Medulla oblongata (tissue), 1 donor: Measurements from ENCODE around the gene PPP1R9A.

Source experiments
- DNase-seq: peaks from one replicate; pipeline ENCODE4 v3.0.0-alpha.2; 2015; ENCODE audit errors: extremely low spot score

PPP1R9A gene

DNA sequence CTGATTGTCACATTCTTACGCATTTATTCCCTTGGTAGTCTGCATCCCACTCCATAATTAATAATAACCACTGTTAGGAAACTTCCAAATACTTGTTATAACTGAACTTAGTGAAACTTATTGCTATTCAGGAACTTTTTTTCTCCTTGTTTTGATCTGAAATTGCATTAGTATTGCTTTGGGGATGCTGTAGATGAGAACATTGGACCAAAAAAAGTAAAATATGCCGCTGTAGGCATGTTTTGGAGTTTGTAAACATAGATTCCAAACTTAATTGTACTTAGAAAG is 1.7 kb downstream of the PPP1R9A start:
- DNase-seq = no peak

- no peak for DNase-seq
Observed at GRCh38 chr7:94912085-94912484, 4.7 kb downstream of the PPP1R9A start.

GRCh38 chr7:94913391-94913790 is 6.0 kb downstream of the PPP1R9A start:
- peak; percentile 46 for DNase-seq

- no peak for DNase-seq
Observed at GRCh38 chr7:94921911-94922310, 14.5 kb downstream of the PPP1R9A start.

DNA sequence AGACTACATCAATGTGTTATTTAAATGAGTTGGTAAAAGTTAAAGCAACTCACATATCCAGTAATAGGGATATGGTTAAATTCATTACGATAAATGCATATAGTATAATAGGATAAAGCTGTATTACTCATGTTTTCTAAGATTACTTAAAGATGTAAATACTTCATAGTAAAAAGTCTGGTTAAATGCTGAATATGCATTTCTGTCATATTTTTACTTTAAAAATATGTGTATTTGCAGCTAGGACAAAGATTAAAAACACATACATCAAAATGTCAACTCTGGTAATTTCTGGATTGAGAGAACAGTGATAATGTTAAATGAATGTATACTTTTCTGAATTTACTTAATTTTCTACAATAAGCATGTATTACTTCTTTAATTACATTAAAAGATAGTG is 15.1 kb downstream of the PPP1R9A start:
- DNase-seq = no peak

GRCh38 chr7:94923412-94923811 is 16.0 kb downstream of the PPP1R9A start:
- DNase-seq = no peak

DNA sequence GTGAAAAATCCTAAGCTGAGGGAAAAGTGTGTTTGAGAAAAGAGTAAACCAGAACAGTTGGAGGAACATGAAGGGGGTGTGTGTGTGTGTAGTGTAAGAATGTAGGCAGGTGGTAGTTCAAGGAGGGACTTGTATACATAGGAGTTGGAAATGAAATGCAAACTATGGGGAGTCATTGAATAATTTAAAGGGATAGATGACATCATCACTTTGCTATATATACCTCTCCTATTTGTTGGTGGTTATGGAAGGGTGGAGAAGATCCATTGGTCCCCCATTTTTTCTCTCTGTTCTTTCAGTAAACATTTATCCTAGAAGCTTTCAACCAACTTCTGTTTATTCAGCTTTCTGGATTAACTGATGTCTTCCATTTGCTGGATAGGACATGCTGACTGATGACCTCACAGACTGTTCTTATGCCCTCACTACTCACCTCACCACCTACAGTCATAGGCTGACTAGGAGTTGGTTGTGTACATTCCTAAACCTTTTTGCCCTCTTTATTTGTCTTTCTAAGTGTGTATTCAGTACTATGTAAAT is 20.8 kb downstream of the PPP1R9A start:
- no peak for DNase-seq

DNA sequence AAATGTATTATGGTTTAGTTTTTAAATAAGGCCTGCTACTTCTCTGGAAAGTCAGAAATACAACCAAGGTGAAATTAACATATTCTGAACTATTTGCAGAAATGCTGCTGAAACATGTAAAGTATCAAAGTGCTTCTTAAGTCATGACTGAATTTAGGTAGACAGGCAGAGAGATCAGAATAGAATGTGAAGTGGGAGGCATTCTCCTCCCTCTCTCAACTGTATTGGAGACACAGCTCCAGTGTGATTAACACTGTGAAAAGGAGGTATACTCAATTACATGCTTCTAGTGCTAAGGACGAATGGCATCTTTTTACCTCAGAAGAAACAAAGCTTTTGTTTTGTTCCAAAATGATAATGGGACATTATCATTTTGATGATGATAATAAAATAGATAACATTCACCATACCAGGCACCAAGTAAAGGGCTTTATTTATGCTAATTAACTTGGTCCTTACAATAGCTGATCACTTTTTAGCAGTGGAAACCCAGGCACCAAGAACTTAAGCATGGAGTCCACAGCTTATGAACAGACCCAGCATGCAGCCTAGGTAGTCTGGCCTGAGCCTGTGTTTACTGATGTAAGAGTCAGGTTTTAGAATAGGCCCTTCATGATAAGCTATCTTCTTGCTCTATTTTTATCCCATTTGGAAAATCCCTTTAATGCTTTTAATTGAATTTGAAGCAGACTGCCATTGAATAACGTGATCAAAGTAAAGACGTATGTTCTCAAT is 26.0 kb downstream of the PPP1R9A start:
- DNase-seq = no peak

GRCh38 chr7:94939395-94939794 is 32.0 kb downstream of the PPP1R9A start:
- DNase-seq = no peak

GRCh38 chr7:94940241-94940640 is 32.8 kb downstream of the PPP1R9A start:
- DNase-seq = no peak

DNA sequence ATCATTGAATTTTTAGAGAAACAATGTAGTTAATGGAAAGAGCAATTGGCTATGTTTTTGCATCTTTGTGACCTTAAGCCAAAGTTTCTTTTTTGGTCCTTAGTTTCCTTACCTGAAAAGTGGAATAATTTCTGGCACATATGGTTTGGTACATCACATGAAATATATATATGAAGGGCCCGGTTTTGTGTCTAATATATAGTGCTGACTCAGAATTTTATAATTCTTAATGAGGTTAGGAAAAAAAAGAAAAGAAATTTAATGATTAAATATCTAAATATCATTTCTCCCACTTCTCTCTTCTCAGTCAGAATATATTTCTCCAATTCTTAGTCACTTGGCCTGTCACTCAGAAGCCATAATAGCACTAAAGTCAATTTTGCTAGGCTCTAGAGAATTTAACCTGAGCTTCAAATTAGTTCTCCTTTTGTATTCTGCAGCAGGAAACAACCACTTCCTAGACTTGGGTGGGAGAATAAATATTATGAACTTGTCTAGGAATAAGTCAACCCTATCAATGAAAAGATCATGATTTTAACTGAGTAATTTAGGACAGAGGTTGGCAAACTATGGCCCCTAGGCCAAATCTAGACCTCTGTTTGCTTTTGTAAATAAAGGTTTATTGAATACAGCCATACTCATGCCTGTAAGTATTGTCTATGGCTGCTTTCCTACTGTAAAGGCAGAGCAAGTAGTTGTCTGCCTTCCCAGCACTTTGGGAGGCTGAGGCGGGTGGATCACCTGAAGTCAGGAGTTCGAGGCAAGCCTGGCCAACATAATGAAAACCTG is 34.6 kb downstream of the PPP1R9A start:
- no peak for DNase-seq

DNA sequence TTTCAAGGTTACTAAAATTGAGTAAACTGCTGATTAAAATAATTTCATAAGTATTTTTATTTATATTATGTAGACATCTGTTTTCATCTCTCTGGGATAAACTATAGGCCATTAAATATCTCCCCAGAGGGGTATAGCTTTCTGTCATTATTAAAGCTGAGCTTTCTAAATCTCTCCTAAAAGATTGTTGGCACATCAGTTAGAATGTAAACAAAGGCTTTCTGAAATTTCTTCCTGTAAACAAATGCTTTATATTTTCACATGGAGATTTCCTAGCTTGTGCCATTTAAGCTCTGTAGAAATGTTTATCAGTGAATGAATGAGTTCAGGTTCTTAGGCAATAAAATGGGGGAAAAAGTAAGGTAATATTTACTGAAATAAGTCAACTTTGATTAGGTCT is 35.7 kb downstream of the PPP1R9A start:
- no peak for DNase-seq

DNA sequence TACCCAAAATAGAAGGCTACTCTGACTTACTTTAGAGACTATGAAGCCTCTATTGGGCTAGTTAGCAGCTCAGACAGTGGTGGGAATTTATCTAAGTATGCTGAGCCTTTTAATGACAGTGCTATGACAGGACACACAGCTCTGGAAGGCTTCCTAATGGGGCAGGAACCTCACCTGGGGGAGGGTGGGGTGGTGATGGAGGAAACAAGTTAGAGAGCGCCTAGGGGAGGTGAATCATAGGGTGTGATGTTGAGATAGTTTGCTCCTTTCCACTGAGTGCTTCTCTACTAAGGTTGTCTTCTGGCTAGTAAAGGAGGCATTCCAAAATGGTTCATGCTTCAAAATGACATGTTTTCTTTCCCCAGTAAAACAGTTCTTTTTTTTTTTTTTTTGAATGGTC is 42.1 kb downstream of the PPP1R9A start:
- no peak for DNase-seq

DNA sequence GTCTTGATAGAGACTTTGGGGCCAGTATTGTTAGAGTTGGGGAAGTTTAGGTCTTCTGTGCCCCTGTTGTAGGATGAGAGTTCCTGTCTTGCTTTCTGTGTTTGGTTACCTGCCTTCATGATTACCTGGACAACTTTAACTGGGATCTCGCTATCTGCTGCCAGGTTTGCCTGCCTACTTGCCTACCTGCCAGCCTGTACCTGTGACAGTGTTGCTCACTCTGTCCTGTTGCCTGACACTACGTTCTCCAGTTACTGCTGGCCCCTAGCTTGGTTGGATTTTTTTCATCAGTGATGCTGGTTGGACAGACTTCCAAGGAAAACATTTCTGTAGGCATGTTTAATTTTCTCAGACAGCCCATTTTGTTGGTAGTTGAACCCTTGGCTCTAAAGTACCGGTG is 48.4 kb downstream of the PPP1R9A start:
- DNase-seq = no peak

GRCh38 chr7:94957061-94957460 is 49.7 kb downstream of the PPP1R9A start:
- no peak for DNase-seq

DNA sequence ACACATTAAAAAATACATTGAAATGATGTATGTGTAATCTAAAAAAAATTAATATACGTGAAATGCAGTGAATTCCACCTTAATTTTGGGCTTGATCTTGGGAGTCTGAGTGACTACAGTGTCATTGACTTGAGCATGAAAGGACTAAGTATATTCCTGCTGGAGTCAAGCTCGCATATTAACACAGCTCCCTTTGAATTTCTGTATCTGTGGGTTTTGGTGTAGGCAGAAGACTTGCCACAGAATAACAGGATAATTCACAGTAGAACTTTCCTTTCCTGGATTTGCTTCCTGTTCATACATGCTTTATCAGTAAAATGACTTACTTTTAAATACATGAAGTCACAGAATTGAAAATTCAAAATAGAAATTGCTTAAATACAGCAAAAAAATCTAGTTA is 55.3 kb downstream of the PPP1R9A start:
- DNase-seq = peak; percentile 44

DNA sequence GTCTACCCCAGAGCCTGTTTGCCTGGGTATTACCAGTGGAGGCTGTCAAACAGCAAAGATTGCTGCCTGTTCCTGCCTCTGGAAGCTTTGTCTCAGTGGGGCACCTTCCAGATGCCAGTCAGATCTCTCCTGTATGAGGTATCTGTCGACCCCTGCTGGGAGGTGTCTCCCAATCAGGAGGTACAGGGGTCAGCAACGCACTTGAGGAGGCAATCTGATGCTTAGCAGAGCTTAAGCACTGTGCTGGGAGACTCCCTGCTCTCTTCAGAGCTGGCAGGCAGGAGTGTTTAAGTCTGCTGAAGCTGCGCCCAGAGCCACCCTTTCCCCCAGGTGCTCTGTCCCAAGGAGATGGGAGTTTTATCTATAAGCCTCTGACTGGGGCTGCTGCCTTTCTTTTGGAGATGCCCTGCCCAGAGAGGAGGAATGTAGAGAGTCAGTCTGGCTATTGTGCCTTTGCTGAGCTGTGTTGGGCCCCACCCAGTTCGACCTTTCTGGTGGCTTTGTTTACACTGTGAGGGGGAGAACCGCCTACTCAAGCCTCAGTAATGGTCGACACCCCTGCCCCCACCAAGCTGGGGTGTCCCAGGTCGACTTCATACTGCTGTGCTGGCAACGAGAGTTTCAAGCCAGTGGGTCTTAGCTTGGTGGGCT is 62.2 kb downstream of the PPP1R9A start:
- no peak for DNase-seq

DNA sequence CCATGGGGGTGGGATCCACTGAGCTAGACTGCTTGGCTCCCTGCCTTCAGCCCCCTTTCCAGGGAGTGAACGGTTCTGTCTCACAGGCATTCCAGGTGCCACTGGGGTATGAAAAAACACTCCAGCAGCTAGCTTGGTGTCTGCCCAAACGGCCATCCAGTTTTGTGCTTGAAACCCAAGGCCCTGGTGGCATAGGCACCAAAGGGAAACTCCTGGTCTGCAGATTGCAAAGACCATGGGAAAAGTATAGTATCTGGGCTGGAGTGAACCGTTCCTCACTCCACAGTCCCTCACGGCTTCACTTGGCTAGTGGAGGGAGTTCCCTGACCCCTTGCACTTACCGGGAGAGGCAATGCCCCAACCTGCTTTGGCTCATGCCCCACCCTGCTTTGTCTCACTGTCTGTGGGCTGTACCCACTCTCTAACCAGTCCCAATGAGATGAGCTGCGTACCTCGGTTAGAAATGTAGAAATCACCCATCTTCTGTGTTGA is 62.7 kb downstream of the PPP1R9A start:
- no peak for DNase-seq

GRCh38 chr7:94971051-94971867 is 63.9 kb downstream of the PPP1R9A start:
- no peak for DNase-seq

DNA sequence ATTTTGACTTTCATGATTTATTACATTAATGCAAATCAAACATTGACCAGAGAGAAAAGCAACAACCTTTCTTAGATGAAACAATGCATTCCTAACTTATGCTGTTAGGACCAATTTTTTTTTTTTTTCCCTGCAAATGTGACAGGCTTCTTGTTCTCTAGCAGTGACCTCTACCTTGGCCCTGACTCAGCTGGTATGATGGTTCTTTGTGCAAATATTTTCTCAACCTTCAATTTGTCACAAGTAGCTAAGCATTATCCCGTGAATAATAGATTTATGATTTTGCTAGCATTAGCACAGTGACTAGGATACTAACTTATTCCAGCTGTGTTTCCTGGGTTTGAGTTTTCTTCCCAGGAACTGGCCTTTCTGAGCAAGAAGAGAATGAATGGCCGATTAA is 64.9 kb downstream of the PPP1R9A start:
- no peak for DNase-seq

DNA sequence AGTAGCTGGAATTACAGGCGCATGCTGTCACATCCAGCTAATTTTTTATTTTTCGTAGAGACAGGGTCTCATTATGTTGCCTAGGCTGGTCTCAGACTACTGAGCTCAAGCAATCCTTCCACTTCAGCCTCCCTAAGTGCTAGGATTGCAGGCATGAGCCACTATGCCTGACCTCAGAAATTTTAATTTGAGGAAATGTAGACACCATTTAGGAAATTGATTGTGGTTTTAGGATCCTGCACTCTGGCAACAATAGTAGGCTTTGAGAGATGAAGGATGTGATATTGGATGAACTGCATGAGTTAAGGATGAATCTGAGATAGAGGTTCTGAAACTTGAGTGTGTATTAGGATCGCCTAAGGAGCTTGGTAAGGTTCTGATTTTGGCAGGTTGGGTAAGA is 66.5 kb downstream of the PPP1R9A start:
- no peak for DNase-seq

GRCh38 chr7:94974423-94974822 is 67.0 kb downstream of the PPP1R9A start:
- no peak for DNase-seq
